Measurements from ENCODE around the gene PLVAP. TPM values are rescaled to one million over a fixed set of nuclear protein-coding genes. Genes with fewer than 3 reads are reported as not detected.

The PLVAP gene
- total and polyA plus RNA-seq, 9 of the 15 experiments (the other 6 are each of a cell fraction or from before 2014, with no cell fraction given): 0.09 to 0.84 (median 0.51) TPM; not detected in 4

GRCh38 chr19:17306285-17306714, 70.8 kb downstream of the PLVAP start:
- Histone ChIP-seq H2AFZ (ENCODE audit: low read depth, low read length) (peak overlapping the region; percentile 85), H4K20me1 (replicated peaks; ENCODE audit: control insufficient read depth, insufficient read depth, low read length) (0 out of 2 replicates have a peak, but pooled peaks cover 5% of the 10 kb centered on the region), H3K27me3 (ENCODE audit: control insufficient read depth in 2 of 2, insufficient read depth in 2 of 2, low read length in 2 of 2) (no peaks in the 10 kb centered on the region), H3K36me3 (ENCODE audit: control insufficient read depth, insufficient read depth, low read length) (peaks cover 16% of the 10 kb centered on the region), H3K4me1 (replicated peaks in 1 of 2; ENCODE audit: control insufficient read depth in 2 of 2, insufficient read depth in 2 of 2, low read length in 2 of 2) (peaks cover 32 to 68% of the 10 kb centered on the region in 2 experiments; a peak in 4 of 5 replicates), H3K4me2 (ENCODE audit: insufficient read depth, low read length) (peak overlapping the region; percentile 94), H3K27ac (ENCODE audit: extremely low read depth, low read depth, low read length) (peak overlapping the region; percentile 86), H3K4me3 (peak overlapping the region; percentile 58), H3K9ac (ENCODE audit: insufficient read depth in 1 of 2, low read depth in 2 of 2, low read length in 2 of 2) (peak overlapping the region; percentile 84 to 94), H3K79me2 (ENCODE audit: control insufficient read depth, insufficient read depth, low read length) (peaks cover 51% of the 10 kb centered on the region), H3K9me1 (ENCODE audit: control insufficient read depth, insufficient read depth, low read length) (no peaks in the 10 kb centered on the region), H3K9me3 (replicated peaks; ENCODE audit: control insufficient read depth, insufficient read depth, low read depth, low read length) (no peaks in the 10 kb centered on the region)
- in situ Hi-C loops (cut with MboI) (no loop called here), intact Hi-C loops (cut with micrococcal nuclease) (no loop called here)
- ChIA-PET CTCF (ENCODE audit: low intra/inter-chr PET ratio) (interaction anchor here (1.1 kb wide), 1 partner anchor 28 kb away, joined by 3 read pairs; the partner anchor contains the start of gene ANO8), POLR2A (interaction anchor here (0.7 to 7.7 kb wide), 4 partner anchors 18 to 975 kb away, joined by 4 to 78 read pairs (median 4); partner anchors contain the start of genes ANO8 and JUND)
- DNase-seq (ENCODE audit: extremely low read depth in 1 of 4, low spot score in 3 of 4) (no peak), FAIRE-seq (peak; percentile 11), ATAC-seq (no peak)
- BruUV-seq (replicated peaks): no TSS peak
- under 1% methylated on average over 28 of the region's 28 CpGs for WGBS (ENCODE audit: insufficient coverage, low coverage, missing lambda C conversion rate)
- peak; percentile 3; the same call in 1 of the 2 replicates for TF ChIP-seq ZNF592 (IDR thresholded peaks at IDR 0.05)
- TF ChIP-seq SAP30 (IDR thresholded peaks at IDR 0.05; ENCODE audit: borderline replicate concordance, insufficient read depth, low read depth, low read length, poor library complexity, severe bottlenecking): peak; percentile 24
- TF ChIP-seq HNRNPL (IDR thresholded peaks at IDR 0.05; ENCODE audit: low read depth, low read length): 0 out of 2 replicates have a peak, but pooled peaks have one; percentile 21
- TF ChIP-seq BRCA1 (IDR thresholded peaks at IDR 0.05): no peak
- no peak for TF ChIP-seq BRCA1 (CRISPR knock-in tag; IDR thresholded peaks at IDR 0.05)
- peak; percentile 91 for TF ChIP-seq L3MBTL2 (IDR thresholded peaks at IDR 0.05)
- no peak for TF ChIP-seq ZNF184 (CRISPR knock-in tag; IDR thresholded peaks at IDR 0.05)
- peak in 1 of 2 experiments; percentile 87; a peak in 2 of 4 replicates for TF ChIP-seq UBTF (IDR thresholded peaks at IDR 0.05; ENCODE audit: borderline replicate concordance in 1 of 2, low read depth in 2 of 2, low read length in 2 of 2)
- TF ChIP-seq LEF1 (IDR thresholded peaks at IDR 0.05): peak; percentile 0; the same call in 1 of the 2 replicates
- TF ChIP-seq THAP7 (CRISPR knock-in tag; IDR thresholded peaks at IDR 0.05): no peak
- TF ChIP-seq ARID1B (IDR thresholded peaks at IDR 0.05): 0 out of 2 replicates have a peak, but pooled peaks have one; percentile 8
- TF ChIP-seq ZNF668 (CRISPR knock-in tag; IDR thresholded peaks at IDR 0.05): no peak
- TF ChIP-seq RBFOX2 (IDR thresholded peaks at IDR 0.05; ENCODE audit: low read depth, low read length): peak; percentile 10
- peak; percentile 77 for TF ChIP-seq CHD1 (IDR thresholded peaks at IDR 0.05; ENCODE audit: low read length)
- TF ChIP-seq MYC (IDR thresholded peaks at IDR 0.05; ENCODE audit: low read depth, low read length): peak; percentile 9; the same call in 1 of the 2 replicates
- no peak for TF ChIP-seq MYC (CRISPR knock-in tag; IDR thresholded peaks at IDR 0.05; ENCODE audit: borderline replicate concordance, low read depth)

All from K562 (cell line).